AG09319 (cell line): ENCODE results near the gene ARHGEF25.
"Not testable (repeated sequence)": the region's sequence is repeated elsewhere in the genome, so short reads cannot be mapped to it uniquely, and the experiment has no call there.

Experiments used
- DNase-seq: peaks from one replicate; pipeline ENCODE4 v3.0.0-alpha.2; 2010; ENCODE audit warnings: low read depth; ENCODE audit errors: extremely low read depth
- TF ChIP-seq, protein P1 (sequence below): IDR thresholded peaks from 2 replicates; pipeline ENCODE4 v1.5.1; 2011; ENCODE audit warnings: low read depth, mild to moderate bottlenecking, inconsistent platforms, low read length, moderate library complexity

Gene ARHGEF25

DNA sequence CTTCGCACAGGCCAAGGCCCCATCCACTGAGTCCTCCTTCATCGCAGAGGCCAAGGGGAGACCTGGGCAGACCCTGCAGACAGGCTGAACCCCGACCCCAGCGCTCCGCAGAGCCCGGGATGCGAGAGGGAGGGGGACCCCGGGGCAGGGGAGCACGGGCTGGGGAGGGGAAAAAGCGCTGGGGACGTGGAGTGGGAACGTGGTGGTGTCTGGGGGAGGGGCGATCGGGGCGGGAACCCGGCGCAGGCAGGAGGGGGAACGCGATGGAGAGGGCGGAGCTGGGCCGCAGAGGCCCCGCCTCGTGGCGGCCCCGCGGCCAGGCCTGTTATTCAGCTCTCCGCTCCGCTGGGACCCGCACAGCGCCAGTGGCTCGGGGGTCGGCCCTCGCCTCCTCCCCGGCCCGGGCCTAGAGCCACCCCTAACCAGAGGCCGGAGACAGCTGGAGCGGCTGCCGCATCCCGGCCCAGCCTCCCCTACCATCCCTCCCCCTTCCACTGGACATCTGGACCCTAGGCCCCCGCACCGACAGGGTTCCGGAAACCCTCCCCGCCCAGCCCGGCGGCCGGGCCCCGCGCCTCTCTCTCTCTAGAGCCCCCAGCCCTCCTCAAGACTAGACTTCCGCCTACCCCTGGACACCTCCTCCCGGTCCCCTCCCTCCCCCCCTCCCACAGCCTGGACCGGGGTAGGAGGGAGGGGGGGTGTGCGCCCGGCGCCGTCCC lies at the start of gene ARHGEF25:
TSS of gene ARHGEF25 (plus strand) at position 328 of the 719 bp plus-strand sequence. CDS start 460 bp downstream, outside the sequence.
- DNase-seq, result no peak
- TF ChIP-seq, protein P1, sequence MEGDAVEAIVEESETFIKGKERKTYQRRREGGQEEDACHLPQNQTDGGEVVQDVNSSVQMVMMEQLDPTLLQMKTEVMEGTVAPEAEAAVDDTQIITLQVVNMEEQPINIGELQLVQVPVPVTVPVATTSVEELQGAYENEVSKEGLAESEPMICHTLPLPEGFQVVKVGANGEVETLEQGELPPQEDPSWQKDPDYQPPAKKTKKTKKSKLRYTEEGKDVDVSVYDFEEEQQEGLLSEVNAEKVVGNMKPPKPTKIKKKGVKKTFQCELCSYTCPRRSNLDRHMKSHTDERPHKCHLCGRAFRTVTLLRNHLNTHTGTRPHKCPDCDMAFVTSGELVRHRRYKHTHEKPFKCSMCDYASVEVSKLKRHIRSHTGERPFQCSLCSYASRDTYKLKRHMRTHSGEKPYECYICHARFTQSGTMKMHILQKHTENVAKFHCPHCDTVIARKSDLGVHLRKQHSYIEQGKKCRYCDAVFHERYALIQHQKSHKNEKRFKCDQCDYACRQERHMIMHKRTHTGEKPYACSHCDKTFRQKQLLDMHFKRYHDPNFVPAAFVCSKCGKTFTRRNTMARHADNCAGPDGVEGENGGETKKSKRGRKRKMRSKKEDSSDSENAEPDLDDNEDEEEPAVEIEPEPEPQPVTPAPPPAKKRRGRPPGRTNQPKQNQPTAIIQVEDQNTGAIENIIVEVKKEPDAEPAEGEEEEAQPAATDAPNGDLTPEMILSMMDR, result no peak

DNA sequence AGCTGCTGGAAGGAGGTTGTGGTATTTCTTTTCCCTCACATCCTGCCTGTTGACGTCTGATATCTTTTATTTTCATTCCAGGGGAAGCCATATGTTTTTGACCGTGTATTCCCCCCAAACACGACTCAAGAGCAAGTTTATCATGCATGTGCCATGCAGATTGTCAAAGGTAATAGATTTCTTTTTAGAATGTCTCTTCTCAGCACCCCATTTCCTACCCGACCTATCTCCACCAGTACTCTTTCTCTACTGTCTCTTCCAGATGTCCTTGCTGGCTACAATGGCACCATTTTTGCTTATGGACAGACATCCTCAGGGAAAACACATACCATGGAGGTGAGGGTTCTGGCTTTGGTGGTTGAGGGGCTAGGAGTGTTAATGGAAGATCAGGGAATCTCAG lies 47.9 kb upstream of the ARHGEF25 start:
- TF ChIP-seq, protein P1, result no peak
- DNase-seq, result no peak

DNA sequence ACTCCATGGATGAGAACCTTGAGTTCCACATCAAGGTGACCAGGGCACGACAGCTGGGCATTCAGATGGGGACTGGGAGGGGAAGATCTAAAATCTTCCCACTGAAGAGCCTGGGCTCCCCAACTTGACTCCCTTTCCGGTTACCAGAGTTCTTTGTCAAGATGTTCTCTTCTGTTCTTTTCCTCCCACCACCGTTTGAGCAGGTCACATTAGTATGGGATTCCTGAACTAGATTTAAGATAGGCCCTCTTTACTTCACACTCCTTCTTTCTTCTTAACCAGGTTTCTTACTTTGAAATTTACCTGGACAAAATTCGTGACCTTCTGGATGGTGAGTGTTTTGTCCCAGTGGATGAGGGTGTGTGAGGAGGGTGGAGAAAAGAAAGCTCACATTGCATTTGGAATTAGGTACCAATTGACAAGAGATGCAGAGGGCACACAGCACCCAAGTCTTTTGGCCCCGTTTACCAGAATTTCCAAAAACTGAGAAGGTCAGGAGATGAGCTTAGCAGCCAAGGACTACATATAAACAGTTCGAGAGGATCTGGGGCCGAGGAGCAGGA lies 47.0 kb upstream of the ARHGEF25 start:
- TF ChIP-seq, protein P1, result no peak
- no peak for DNase-seq

DNA sequence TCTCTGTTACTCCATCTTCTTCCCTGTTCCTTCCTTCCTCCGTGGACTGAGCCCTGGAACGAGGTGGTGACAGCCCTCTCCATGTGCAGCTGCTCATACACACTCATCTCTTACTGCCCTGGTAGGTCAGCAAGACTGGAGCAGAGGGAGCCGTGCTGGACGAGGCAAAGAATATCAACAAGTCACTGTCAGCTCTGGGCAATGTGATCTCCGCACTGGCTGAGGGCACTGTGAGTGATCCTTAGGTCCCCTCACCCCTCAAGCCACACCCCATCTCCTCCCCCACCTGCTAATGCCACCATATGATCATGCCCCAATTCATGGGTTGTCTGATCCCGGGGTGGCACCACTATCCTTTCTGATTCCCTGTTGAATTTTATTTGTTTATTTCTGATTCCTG lies 42.4 kb upstream of the ARHGEF25 start:
- TF ChIP-seq, protein P1, result no peak
- no peak for DNase-seq

DNA sequence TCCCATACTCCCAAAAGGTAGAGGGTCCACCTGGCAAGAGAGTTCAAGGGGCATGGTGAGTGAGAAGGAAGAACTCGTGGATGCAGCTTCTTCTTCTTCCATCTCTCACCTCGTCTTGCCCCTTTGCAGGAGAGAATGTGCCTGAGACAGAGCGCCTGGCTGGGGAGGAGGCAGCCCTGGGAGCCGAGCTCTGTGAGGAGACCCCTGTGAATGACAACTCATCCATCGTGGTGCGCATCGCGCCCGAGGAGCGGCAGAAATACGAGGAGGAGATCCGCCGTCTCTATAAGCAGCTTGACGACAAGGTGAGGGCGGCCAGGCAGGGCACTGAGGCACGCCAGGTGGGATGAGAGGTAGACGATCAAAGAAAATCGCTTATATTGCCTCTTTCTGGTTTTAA lies 41.4 kb upstream of the ARHGEF25 start:
- TF ChIP-seq, protein P1, result no peak
- no peak for DNase-seq

DNA sequence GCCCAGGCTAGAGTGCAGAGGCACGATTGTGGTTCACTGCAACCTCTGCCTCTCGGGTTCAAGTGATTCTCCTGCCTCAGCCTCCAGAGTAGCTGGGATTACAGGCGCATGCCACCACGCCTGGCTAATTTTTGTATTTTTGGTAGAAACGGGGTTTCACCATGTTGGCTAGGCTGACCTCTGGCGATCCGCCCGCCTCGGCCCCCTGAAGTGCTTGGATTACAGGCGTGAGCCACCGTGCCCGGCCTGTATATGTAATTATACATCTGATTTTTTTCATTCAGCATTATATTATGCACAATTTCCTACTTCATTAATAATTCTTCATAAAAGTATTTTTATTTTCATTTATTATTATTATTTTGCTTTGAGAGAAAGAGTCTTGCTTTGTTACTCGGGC lies 40.8 kb upstream of the ARHGEF25 start:
- DNase-seq, result not testable (repeated sequence)

DNA sequence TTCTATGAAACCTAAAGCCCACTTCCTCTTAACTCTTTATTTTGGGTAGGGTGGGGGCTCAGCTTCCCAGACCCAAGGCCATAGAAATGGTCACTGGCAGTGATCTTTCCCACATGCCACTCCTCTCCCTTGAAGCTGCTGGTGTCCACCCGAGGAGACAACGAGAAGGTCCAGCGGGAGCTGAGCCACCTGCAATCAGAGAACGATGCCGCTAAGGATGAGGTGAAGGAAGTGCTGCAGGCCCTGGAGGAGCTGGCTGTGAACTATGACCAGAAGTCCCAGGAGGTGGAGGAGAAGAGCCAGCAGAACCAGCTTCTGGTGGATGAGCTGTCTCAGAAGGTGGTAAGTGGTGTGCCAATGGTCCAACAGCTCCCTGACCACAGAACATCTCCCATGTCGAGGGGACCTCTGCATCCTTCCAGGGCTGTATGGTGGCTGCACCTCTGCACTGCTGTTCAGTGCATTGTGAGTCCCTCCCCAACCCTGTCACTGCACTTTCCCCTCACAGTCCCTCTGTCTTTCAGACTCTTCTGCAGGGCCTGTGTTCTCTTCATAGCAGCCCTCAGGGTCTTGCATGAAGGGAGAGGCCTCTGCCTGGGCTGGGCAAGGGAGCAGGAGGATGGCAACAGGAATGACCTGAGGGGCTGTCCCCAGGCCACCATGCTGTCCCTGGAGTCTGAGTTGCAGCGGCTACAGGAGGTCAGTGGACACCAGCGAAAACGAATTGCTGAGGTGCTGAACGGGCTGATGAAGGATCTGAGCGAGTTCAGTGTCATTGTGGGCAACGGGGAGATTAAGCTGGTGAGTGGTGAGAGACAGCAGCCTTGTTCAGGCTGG lies 39.1 kb upstream of the ARHGEF25 start:
- TF ChIP-seq, protein P1, result no peak
- no peak for DNase-seq
